HG03354 (cell line): Measurements from ENCODE around the gene FLT1.

Experiments
- ATAC-seq: cut with Tn5 transposase; IDR thresholded peaks from one replicate; pipeline ENCODE4 v1.9.1; 2021; ENCODE audit warnings: mild to moderate bottlenecking; ENCODE audit not compliant: unreplicated experiment, poor library complexity, severe bottlenecking

FLT1 gene

GRCh38 chr13:28440774-28441504, 54.0 kb downstream of the FLT1 start:
- no peak for ATAC-seq

- ATAC-seq, result no peak
Observed at GRCh38 chr13:28438598-28439334, 56.2 kb downstream of the FLT1 start.

- ATAC-seq, result no peak
Observed at GRCh38 chr13:28438067-28438466, 56.9 kb downstream of the FLT1 start.

- ATAC-seq, result no peak
Observed at GRCh38 chr13:28435917-28436316, 59.0 kb downstream of the FLT1 start.

GRCh38 chr13:28434926-28435325, 60.0 kb downstream of the FLT1 start:
- no peak for ATAC-seq

GRCh38 chr13:28432816-28433560, 61.9 kb downstream of the FLT1 start:
- no peak for ATAC-seq

DNA sequence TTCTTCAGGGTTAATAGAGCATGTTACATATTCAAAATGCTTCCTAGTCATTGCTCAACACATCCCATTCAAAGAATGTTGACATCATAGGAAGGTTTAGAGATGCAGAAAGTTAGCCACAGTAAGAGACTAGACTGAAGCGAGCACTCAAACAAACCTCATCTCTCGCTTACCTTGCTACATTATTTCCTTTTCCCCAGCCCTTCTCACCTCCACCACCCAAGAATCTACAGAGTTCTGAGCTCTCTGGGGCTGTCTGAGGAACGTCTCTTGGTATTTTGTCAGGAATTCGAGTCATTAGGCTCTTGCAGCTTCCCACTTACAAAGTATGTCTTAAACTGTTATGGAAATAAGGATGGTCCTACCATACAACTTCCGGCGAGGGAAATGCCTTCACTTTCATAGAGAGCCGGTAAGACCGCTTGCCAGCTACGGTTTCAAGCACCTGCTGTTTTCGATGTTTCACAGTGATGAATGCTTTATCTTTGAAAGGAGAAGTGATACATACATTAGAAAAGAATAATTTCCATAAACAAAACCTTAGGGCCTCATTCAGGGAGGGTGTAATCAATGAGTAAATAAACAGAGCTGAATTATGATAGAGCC, 65.1 kb downstream of the FLT1 start:
- peak; percentile 95 for ATAC-seq

DNA sequence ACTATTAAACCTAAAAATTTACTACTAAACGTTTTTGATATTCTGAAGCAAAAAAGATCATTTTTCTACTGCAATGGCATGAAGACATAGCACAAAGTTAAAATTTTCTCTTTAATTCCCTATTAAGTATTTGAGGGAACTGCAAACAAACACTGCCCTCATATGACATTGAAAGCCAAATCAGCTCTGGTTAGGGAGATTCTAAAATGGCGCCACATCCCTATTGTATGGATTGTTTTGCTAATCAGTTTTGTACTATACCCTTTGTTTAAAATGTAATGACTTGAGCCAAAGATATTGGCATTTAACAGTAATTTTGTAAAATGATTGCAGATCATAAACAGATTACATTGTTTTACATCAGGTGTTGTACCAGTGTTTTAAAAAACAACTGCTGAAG, 65.8 kb downstream of the FLT1 start:
- ATAC-seq, result no peak

DNA sequence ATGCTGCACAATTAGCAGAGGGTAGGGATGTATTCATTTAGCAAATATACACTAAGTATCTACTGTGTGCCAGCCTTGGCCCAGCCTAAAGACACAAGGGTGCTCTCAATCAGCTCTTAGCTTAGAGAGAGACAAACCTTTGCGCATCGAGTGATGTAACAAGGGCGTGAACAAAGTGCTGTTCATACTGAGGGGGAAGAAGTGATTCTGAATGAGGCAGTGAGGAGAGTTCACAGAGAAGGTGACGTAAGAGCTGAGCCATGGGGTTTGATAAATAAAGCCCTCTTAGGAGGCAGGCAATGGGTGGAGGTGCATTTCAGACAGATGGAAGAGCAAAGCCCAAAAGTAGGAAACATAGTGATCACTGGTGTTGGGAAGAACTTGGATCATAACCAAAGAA, 68.5 kb downstream of the FLT1 start:
- no peak for ATAC-seq

- no peak for ATAC-seq
Observed at GRCh38 chr13:28425793-28426192, 69.1 kb downstream of the FLT1 start.

- ATAC-seq, result no peak
Observed at GRCh38 chr13:28424541-28424940, 70.4 kb downstream of the FLT1 start.

DNA sequence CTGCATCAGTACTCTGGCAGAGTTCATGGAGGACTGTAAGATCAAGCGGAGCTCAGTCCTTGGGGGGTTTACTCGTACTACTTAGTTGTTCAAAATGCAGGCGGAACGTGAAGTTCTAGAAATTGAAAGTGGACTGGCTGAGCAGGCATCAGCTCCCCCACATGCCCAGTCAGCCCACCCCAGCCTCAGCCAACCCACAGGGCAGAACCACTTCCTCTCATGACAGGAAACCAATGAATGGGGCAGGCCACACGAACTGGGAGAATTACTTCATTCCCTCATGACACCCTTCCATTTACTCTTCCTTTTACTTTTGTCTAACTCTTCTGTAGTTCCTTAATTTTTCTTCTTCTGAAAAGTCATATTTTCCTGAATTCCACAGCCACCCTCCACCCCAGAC, 71.9 kb downstream of the FLT1 start:
- peak; percentile 93 for ATAC-seq

DNA sequence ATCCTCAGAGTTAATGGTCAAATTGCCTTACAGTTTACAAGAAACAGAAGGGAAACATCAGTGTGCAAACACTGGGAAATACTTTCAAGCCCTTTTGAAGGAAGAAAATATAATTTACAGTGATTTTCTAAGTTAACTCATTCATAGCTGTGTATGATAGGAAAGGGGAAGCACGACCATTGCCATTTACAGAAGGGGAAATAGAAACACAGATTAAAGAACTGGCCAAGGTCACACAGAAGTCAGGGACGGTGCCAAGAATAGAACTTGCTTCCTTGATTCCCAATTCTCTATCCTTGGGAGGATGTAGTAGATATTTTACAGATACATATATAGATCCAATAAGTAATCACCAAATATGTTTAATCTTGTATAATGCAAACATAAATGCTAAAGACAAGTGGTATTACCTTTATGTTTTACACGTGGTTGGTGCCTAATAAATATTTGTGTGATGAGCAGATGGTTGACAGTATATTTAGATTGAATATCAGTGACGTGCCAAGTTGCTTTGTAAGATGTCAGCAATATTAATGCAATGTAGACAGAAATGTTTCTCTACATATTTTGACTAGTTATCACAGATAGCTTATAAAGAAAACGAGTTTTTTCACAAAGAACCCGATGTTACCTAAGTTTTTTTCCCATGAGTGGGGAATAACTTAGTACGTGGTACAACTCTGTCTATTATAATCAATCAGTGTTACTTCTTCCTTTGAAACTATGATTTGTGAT, 73.1 kb downstream of the FLT1 start:
- no peak for ATAC-seq

DNA sequence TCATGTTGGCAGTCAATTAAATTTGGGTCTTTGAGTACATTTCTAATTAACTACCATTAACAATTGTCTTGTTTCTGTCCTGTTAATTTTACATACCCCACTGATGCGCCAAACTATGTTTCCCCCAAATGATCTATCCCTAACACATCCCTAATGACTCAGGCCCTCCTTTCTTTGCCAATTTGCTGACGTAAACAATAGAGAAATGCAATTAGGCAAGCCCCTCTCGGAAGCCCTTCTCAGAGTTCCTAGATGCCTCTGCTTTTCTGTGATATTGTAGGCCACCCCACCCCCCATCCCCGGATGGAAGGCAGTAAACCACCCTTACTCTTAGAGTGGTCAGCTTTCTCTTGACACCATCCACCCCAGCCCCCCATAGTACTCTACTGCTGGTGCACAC, 74.2 kb downstream of the FLT1 start:
- ATAC-seq, result no peak

DNA sequence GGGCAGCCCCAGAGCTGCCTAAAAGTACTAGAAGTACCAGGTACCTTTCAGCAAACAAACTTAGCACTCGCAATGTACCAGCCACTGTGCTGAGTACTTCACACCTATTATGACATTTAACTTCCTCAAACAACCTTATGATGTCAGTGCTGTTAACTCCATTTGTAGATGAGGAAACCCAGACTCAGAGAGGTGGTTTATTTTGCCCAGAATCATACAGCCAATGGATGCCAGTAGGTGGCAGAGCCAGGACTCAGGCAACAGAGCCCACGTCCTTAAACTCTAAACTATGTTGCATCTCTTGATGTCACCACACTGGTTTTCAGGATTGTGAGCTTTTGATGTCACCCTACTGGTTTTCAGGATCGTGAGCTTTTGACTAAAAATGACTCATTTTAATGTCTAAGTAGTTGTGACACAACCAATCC, 78.9 kb downstream of the FLT1 start:
- no peak for ATAC-seq

- ATAC-seq, result peak; percentile 60
Observed at GRCh38 chr13:28413999-28414398, 80.9 kb downstream of the FLT1 start.

GRCh38 chr13:28412981-28413380, 81.9 kb downstream of the FLT1 start:
- ATAC-seq, result no peak

- ATAC-seq, result no peak
Observed at GRCh38 chr13:28411831-28412353, 83.0 kb downstream of the FLT1 start.

GRCh38 chr13:28410096-28410495, 84.8 kb downstream of the FLT1 start:
- no peak for ATAC-seq
